Activated CD8-positive, alpha-beta memory T cell treated with anti-CD3 and anti-CD28 coated beads for 36 hours (primary cell): ENCODE measurements around the gene SDK1. TPM values are rescaled to one million over a fixed set of nuclear protein-coding genes. Genes with fewer than 3 reads are reported as not detected.

ENCODE experiments used
- CTCF ChIA-PET: fragments of 350-600 bp; sonication (Branson Sonifier 250); formaldehyde crosslinking; loops from one replicate; lab custom pipeline; 2021; ENCODE audit warnings: antibody characterized with exemption; lab: Charles Lee
- POLR2A ChIA-PET: fragments of 350-600 bp; sonication (Branson Sonifier 250); formaldehyde crosslinking; loops from one replicate; lab custom pipeline; 2021; ENCODE audit warnings: antibody characterized with exemption; lab: Charles Lee
- total RNA-seq, 2 experiments: library from RNA; stranded (reverse); gene quantifications; one replicate each; pipeline ENCODE4 v1.2.3, GENCODE V29; 2021

SDK1 gene
- total RNA-seq, 2 experiments from 2014 or later: 0.15 to 0.50 TPM

GRCh38 chr7:4025694-4026615 lies 724.9 kb downstream of the SDK1 start:
- CTCF ChIA-PET: no interaction called here

GRCh38 chr7:4026941-4027486 lies 726.0 kb downstream of the SDK1 start:
- CTCF ChIA-PET: no interaction called here
- POLR2A ChIA-PET: no interaction called here

More at GRCh38 chr7:4025694-4026615, 724.9 kb downstream of the SDK1 start:
- POLR2A ChIA-PET: no interaction called here

- ChIA-PET POLR2A (no interaction called here), CTCF (no interaction called here)
Measured at GRCh38 chr7:4028221-4028620, 727.2 kb downstream of the SDK1 start.

GRCh38 chr7:4029941-4030340 lies 728.9 kb downstream of the SDK1 start:
- POLR2A ChIA-PET: no interaction called here
- CTCF ChIA-PET: no interaction called here

GRCh38 chr7:4030346-4030950 lies 729.4 kb downstream of the SDK1 start:
- ChIA-PET CTCF (no interaction called here), POLR2A (no interaction called here)

GRCh38 chr7:4033996-4034395 lies 732.9 kb downstream of the SDK1 start:
- ChIA-PET CTCF (no interaction called here), POLR2A (no interaction called here)

- CTCF ChIA-PET: no interaction called here
- POLR2A ChIA-PET: no interaction called here
Measured at GRCh38 chr7:4037308-4037707, 736.3 kb downstream of the SDK1 start.

- ChIA-PET CTCF (no interaction called here), POLR2A (no interaction called here)
Measured at GRCh38 chr7:4037877-4038276, 736.8 kb downstream of the SDK1 start.

GRCh38 chr7:4040109-4040928 lies 739.3 kb downstream of the SDK1 start:
- POLR2A ChIA-PET: no interaction called here
- CTCF ChIA-PET: no interaction called here

GRCh38 chr7:4042402-4043045 lies 741.5 kb downstream of the SDK1 start:
- ChIA-PET CTCF (no interaction called here), POLR2A (no interaction called here)

- ChIA-PET CTCF (no interaction called here), POLR2A (no interaction called here)
Measured at GRCh38 chr7:4043988-4044387, 742.9 kb downstream of the SDK1 start.

- POLR2A ChIA-PET: no interaction called here
- CTCF ChIA-PET: no interaction called here
Measured at GRCh38 chr7:4045450-4045849, 744.4 kb downstream of the SDK1 start.

- POLR2A ChIA-PET: no interaction called here
- CTCF ChIA-PET: no interaction called here
Measured at GRCh38 chr7:4045975-4046374, 744.9 kb downstream of the SDK1 start.

GRCh38 chr7:4048336-4048735 lies 747.3 kb downstream of the SDK1 start:
- ChIA-PET POLR2A (no interaction called here), CTCF (no interaction called here)

- CTCF ChIA-PET: no interaction called here
Measured at GRCh38 chr7:4049202-4049601, 748.1 kb downstream of the SDK1 start.

GRCh38 chr7:4050126-4050660 lies 749.1 kb downstream of the SDK1 start:
- CTCF ChIA-PET: no interaction called here
- POLR2A ChIA-PET: no interaction called here

More at GRCh38 chr7:4049202-4049601, 748.1 kb downstream of the SDK1 start:
- POLR2A ChIA-PET: no interaction called here

GRCh38 chr7:4051696-4052095 lies 750.6 kb downstream of the SDK1 start:
- POLR2A ChIA-PET: no interaction called here

GRCh38 chr7:4052130-4052529 lies 751.1 kb downstream of the SDK1 start:
- POLR2A ChIA-PET: no interaction called here
- CTCF ChIA-PET: no interaction called here

More at GRCh38 chr7:4051696-4052095, 750.6 kb downstream of the SDK1 start:
- CTCF ChIA-PET: no interaction called here

GRCh38 chr7:4054158-4054557 lies 753.1 kb downstream of the SDK1 start:
- POLR2A ChIA-PET: no interaction called here
- CTCF ChIA-PET: no interaction called here
